ENCODE measurements around the gene WNT3. TPM values are rescaled to one million over a fixed set of nuclear protein-coding genes. Genes with fewer than 3 reads are reported as not detected.

WNT3 gene
- total and polyA plus RNA-seq, 2 experiments from 2014 or later, result 2.7 to 3.4 TPM

- Histone ChIP-seq H3K79me2 (replicated peaks; ENCODE audit: insufficient read depth) (no peaks in the 10 kb centered on the region), H3K36me3 (ENCODE audit: insufficient read depth) (no peaks in the 10 kb centered on the region)
Observed at GRCh38 chr17:46758614-46759013, 59.9 kb downstream of the WNT3 start.

More at GRCh38 chr17:46758614-46759013, 59.9 kb downstream of the WNT3 start:
- Histone ChIP-seq H3K4me1 (ENCODE audit: insufficient read depth) (no peaks in the 10 kb centered on the region), H3F3A (replicated peaks; ENCODE audit: low read depth) (no peaks in the 10 kb centered on the region), H3K27ac (ENCODE audit: low read depth) (no peak overlapping the region), H3K4me3 (no peak overlapping the region), H2AFZ (no peak overlapping the region), H3K27me3 (ENCODE audit: insufficient read depth) (no peaks in the 10 kb centered on the region), H3K9me2 (ENCODE audit: insufficient read depth) (no peaks in the 10 kb centered on the region), H3K4me2 (no peak overlapping the region), H4K20me1 (replicated peaks; ENCODE audit: insufficient read depth) (no peaks in the 10 kb centered on the region; the same call in 1 of the 2 replicates)
- Mint-ChIP-seq H3K9me3 (no peaks in the 10 kb centered on the region), H3K36me3 (ENCODE audit: low read depth) (no peaks in the 10 kb centered on the region), H3K4me3 (no peak overlapping the region), H3K4me1 (0 out of 3 replicates have a peak, but pooled peaks cover 2% of the 10 kb centered on the region), H3K27me3 (ENCODE audit: insufficient read depth, low read depth, poor library complexity) (no peaks in the 10 kb centered on the region), H3K27ac (no peak overlapping the region)
- DNase-seq (ENCODE audit: low spot score) (no peak), ATAC-seq (no peak)
- no peak for TF ChIP-seq ZNF331 (CRISPR knock-in tag; IDR thresholded peaks at IDR 0.05; ENCODE audit: low read depth)
- no peak for TF ChIP-seq REST (IDR thresholded peaks at IDR 0.05; ENCODE audit: unreplicated experiment)
- TF ChIP-seq EZH2phosphoT487 (IDR thresholded peaks at IDR 0.05; ENCODE audit: unreplicated experiment), result no peak
- TF ChIP-seq ZNF114 (CRISPR knock-in tag; IDR thresholded peaks at IDR 0.05), result no peak
- no peak for TF ChIP-seq EZH2 (IDR thresholded peaks at IDR 0.05; ENCODE audit: low read depth, unreplicated experiment)
- TF ChIP-seq STAT1 (IDR thresholded peaks at IDR 0.05; ENCODE audit: unreplicated experiment), result no peak
- TF ChIP-seq ZNF462 (CRISPR knock-in tag; IDR thresholded peaks at IDR 0.05), result no peak
